ENCODE results near the gene TSGA10IP.

TSGA10IP gene

GRCh38 chr11:66008468-66009101 is 63.3 kb downstream of the TSGA10IP start:
- Histone ChIP-seq H3K4me3 (ENCODE audit: extremely low read depth, insufficient read depth, low read length, poor library complexity, severe bottlenecking) (no peak overlapping the region), H3K9me3 (ENCODE audit: control insufficient read depth, low read length) (no peaks in the 10 kb centered on the region), H3K27ac (ENCODE audit: low read depth, low read length, severe bottlenecking) (no peak overlapping the region), H3K36me3 (ENCODE audit: control insufficient read depth, insufficient read depth, low read length) (peaks cover 25% of the 10 kb centered on the region), H3K4me1 (ENCODE audit: control insufficient read depth, insufficient read depth, low read length, poor library complexity, severe bottlenecking) (peaks cover 18% of the 10 kb centered on the region)
- 52 to 76% methylated on average over 2 to 9 of the region's 10 CpGs for WGBS, 2 experiments (ENCODE audit: insufficient coverage in 2 of 2)
